GM19452 (cell line): ENCODE measurements around the gene CKAP5.
"Not testable (repeated sequence)": the region's sequence is repeated elsewhere in the genome, so short reads cannot be mapped to it uniquely, and the experiment has no call there.

ENCODE experiments used
- ATAC-seq: cut with Tn5 transposase; IDR thresholded peaks from one replicate; pipeline ENCODE4 v1.9.1; 2021; ENCODE audit not compliant: unreplicated experiment

The CKAP5 gene

GRCh38 chr11:46729110-46730027 lies 116.7 kb downstream of the CKAP5 start:
- no peak for ATAC-seq

GRCh38 chr11:46728659-46729040 lies 117.4 kb downstream of the CKAP5 start:
- no peak for ATAC-seq

GRCh38 chr11:46727952-46728658 lies 118.0 kb downstream of the CKAP5 start:
- no peak for ATAC-seq

GRCh38 chr11:46726206-46726862 lies 119.7 kb downstream of the CKAP5 start:
- ATAC-seq = no peak

GRCh38 chr11:46725338-46726205 lies 120.5 kb downstream of the CKAP5 start:
- ATAC-seq = no peak

- ATAC-seq = no peak
These were observed 122.0 kb downstream of the CKAP5 start for GRCh38 chr11:46724088-46724487.

GRCh38 chr11:46723359-46723680 lies 122.8 kb downstream of the CKAP5 start:
- no peak for ATAC-seq

- ATAC-seq = no peak
These were observed 123.3 kb downstream of the CKAP5 start for GRCh38 chr11:46722566-46723358.

GRCh38 chr11:46721286-46721685 lies 124.8 kb downstream of the CKAP5 start:
- ATAC-seq = no peak

GRCh38 chr11:46719543-46720218 lies 126.4 kb downstream of the CKAP5 start:
- ATAC-seq = no peak

DNA sequence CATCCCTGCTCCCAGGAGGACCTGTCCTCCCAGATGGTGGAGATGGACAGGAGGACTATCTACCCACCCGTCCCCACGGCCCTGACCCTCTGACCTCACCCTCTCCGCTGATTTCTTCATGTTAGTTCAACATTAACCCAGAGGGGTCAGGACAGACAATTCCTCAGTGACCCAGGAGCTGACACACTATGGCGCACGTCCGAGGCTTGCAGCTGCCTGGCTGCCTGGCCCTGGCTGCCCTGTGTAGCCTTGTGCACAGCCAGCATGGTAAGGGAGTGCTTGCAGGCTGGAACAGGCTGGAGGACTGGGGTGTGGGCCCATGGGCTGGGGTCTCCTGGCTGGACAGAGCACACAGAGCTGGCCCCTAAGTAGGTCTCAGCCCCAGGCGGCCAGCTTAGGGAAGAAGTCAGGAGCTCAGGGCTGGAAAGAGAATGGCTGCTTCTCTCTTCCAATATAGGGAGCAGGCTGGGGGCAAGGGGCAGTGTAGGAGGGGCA lies 127.0 kb downstream of the CKAP5 start, which contains the start of gene F2:
Gene F2, plus strand, starts transcription at position 166 of the 495 bp plus-strand sequence. Its CDS starts 23 bp downstream, at position 189.
- no peak for ATAC-seq

DNA sequence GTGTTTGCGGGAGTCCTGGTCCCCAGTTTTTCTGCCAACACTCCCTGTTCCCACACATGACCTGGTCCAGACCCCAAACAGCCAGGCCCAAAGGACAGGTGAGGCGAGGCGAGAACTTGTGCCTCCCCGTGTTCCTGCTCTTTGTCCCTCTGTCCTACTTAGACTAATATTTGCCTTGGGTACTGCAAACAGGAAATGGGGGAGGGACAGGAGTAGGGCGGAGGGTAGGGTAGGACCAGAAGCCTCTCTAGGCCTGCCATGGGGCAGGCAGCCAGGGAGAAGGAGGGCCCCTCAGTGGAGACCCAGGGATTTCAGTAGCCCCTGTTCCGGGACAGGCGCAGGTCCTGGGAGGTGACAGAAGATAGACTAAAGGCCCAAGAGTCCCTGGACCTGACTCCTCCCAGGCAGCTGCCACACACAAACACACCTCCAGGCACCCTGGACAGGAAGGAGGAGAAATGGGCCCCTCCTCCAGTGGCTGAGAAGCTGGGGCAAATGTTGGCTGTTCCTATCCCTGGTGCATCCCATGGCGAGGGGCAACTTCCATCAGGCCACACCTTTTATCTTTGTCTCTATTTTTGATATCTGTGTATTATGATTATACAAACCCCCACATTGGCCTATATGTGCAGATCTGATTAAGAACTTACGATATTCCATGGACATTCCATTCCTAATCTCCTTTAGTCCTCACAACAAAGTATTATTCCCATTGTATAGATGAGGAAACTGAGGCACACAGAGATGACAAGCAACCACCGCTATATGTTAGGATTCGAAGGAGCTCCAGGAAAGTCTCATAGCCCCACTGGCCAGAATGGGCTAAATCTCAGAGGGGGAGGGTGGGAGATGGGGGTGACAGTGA lies 127.7 kb downstream of the CKAP5 start:
- ATAC-seq = no peak

- ATAC-seq = not testable (repeated sequence)
These were observed 128.3 kb downstream of the CKAP5 start for GRCh38 chr11:46717825-46718154.

DNA sequence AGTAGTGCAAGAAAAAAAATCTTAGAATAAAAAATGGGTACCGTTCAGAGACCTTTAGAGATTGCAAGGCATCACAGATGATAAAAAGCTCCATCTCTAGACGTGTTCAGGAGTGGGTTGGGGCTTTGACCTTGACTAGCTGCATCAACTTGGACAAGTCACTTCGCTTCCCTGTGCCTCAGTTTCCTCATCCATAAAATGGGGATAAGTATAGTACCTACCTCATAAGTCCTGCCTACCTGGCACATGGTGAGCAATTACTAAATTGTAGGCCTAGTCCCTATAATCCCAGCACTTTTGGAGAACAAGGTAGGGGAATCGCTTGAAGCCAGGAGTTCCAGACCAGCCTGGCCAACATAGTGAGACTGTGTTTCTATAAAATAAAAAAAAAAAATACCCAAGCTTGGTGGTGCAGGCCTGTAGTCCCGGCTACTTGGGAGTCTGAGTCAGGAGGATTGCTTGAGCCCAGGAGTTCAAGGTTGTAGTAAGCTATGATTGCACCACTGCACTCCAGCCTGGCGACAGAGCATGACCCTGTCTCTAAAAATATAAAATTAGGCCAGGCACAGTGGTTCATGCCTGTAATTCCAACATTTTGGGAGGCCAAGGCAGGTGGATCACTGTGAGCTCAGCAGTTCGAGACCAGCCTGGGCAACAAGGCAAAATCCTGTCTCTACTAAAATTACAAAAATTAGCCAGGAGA lies 133.1 kb downstream of the CKAP5 start:
- no peak for ATAC-seq

GRCh38 chr11:46711303-46711702 lies 134.8 kb downstream of the CKAP5 start:
- no peak for ATAC-seq

- ATAC-seq = no peak
These were observed 135.2 kb downstream of the CKAP5 start for GRCh38 chr11:46710821-46711269.

- ATAC-seq = not testable (repeated sequence)
These were observed 136.7 kb downstream of the CKAP5 start for GRCh38 chr11:46709351-46709750.

- ATAC-seq = no peak
These were observed 139.2 kb downstream of the CKAP5 start for GRCh38 chr11:46706886-46707285.
